H9 (cell line): ENCODE data around the gene DAAM1. TPM values are rescaled to one million over a fixed set of nuclear protein-coding genes. Genes with fewer than 3 reads are reported as not detected.

ENCODE experiments used
- DNase-seq: peaks from one replicate; pipeline ENCODE4 v3.0.0-alpha.2; 2017
- H2AFZ ChIP-seq: one replicate; pipeline ENCODE4 v1.6.1; 2013; ENCODE audit warnings: mild to moderate bottlenecking, low read length, control low read depth, moderate library complexity
- H2AK5ac ChIP-seq: 2 replicates; pipeline ENCODE4 v1.6.1; 2013; ENCODE audit warnings: low read length, control low read depth, mixed read lengths; ENCODE audit not compliant: insufficient read length
- H2BK120ac ChIP-seq: one replicate; pipeline ENCODE4 v1.6.1; 2013; ENCODE audit warnings: low read depth, mild to moderate bottlenecking, low read length, control low read depth, inconsistent platforms; ENCODE audit not compliant: poor library complexity, severe bottlenecking
- H2BK12ac ChIP-seq: 2 replicates; pipeline ENCODE4 v1.6.1; 2013; ENCODE audit warnings: low read length, control low read depth, mixed read lengths, low read depth; ENCODE audit not compliant: insufficient read length
- H2BK15ac ChIP-seq: 2 replicates; pipeline ENCODE4 v1.6.1; 2013; ENCODE audit warnings: low read depth, low read length, control low read depth
- H2BK20ac ChIP-seq: one replicate; pipeline ENCODE4 v1.6.1; 2013; ENCODE audit warnings: low read depth, mild to moderate bottlenecking, low read length, control low read depth, inconsistent platforms; ENCODE audit not compliant: poor library complexity, severe bottlenecking
- H2BK5ac ChIP-seq: 2 replicates; pipeline ENCODE4 v1.6.1; 2013; ENCODE audit warnings: low read length, control low read depth, mixed read lengths; ENCODE audit not compliant: insufficient read length
- H3K14ac ChIP-seq: 2 replicates; pipeline ENCODE4 v1.6.1; 2013; ENCODE audit warnings: low read length, control low read depth; ENCODE audit not compliant: insufficient read depth
- H3K18ac ChIP-seq: 2 replicates; pipeline ENCODE4 v1.6.1; 2013; ENCODE audit warnings: low read depth, mild to moderate bottlenecking, mixed read lengths, low read length, control low read depth; ENCODE audit not compliant: insufficient read length
- H3K23ac ChIP-seq: 2 replicates; pipeline ENCODE4 v1.6.1; 2013; ENCODE audit warnings: low read length, control low read depth, mixed read lengths, low read depth; ENCODE audit not compliant: insufficient read length
- H3K23me2 ChIP-seq: 2 replicates; pipeline ENCODE4 v1.6.1; 2013; ENCODE audit warnings: low read depth, mild to moderate bottlenecking, mixed read lengths, low read length, control low read depth; ENCODE audit not compliant: insufficient read length, poor library complexity, severe bottlenecking
- H3K27ac ChIP-seq: 2 replicates; pipeline ENCODE4 v1.5.1; 2013; ENCODE audit warnings: low read length, control low read depth, mixed read lengths, low read depth; ENCODE audit not compliant: insufficient read length
- H3K27me3 ChIP-seq: 2 replicates; pipeline ENCODE4 v1.6.1; 2013; ENCODE audit warnings: low read length, control low read depth, inconsistent platforms; ENCODE audit not compliant: insufficient read depth
- H3K4ac ChIP-seq: 2 replicates; pipeline ENCODE4 v1.6.1; 2013; ENCODE audit warnings: low read depth, mild to moderate bottlenecking, control low read depth, inconsistent platforms, low read length, moderate library complexity
- H3K4me1 ChIP-seq: 2 replicates; pipeline ENCODE4 v1.6.1; 2013; ENCODE audit warnings: low read length, control low read depth, inconsistent platforms; ENCODE audit not compliant: insufficient read depth
- H3K4me2 ChIP-seq: 2 replicates; pipeline ENCODE4 v1.6.1; 2013; ENCODE audit warnings: low read length, control low read depth, mixed read lengths; ENCODE audit not compliant: insufficient read length, insufficient read depth
- H3K56ac ChIP-seq: 2 replicates; pipeline ENCODE4 v1.6.1; 2013; ENCODE audit warnings: low read depth, mild to moderate bottlenecking, mixed read lengths, low read length, control low read depth; ENCODE audit not compliant: insufficient read length
- H3K79me1 ChIP-seq: 2 replicates; pipeline ENCODE4 v1.6.1; 2013; ENCODE audit warnings: low read depth, mild to moderate bottlenecking, moderate library complexity, low read length, control low read depth, inconsistent platforms; ENCODE audit not compliant: insufficient read depth, poor library complexity, severe bottlenecking
- H3K79me2 ChIP-seq: 2 replicates; pipeline ENCODE4 v1.6.1; 2013; ENCODE audit warnings: low read length, control low read depth, inconsistent platforms; ENCODE audit not compliant: insufficient read depth
- H3K9ac ChIP-seq: 2 replicates; pipeline ENCODE4 v1.6.1; 2013; ENCODE audit warnings: low read length, control low read depth, mixed read lengths; ENCODE audit not compliant: insufficient read length; ENCODE audit errors: extremely low read depth
- H3K9me3 ChIP-seq: one replicate; pipeline ENCODE4 v1.6.1; 2013; ENCODE audit warnings: low read depth, low read length, inconsistent platforms; ENCODE audit not compliant: control insufficient read depth
- H3T11ph ChIP-seq: one replicate; pipeline ENCODE4 v1.6.1; 2013; ENCODE audit warnings: mild to moderate bottlenecking, low read length, control low read depth, inconsistent platforms
- H4K20me1 ChIP-seq: one replicate; pipeline ENCODE4 v1.6.1; 2013; ENCODE audit not compliant: control insufficient read depth, insufficient read length, insufficient read depth
- H4K5ac ChIP-seq: 2 replicates; pipeline ENCODE4 v1.6.1; 2013; ENCODE audit warnings: low read depth, mild to moderate bottlenecking, mixed read lengths, low read length, control low read depth; ENCODE audit not compliant: insufficient read length
- H4K8ac ChIP-seq: replicated peaks from 2 replicates; pipeline ENCODE4 v1.6.1; 2013; ENCODE audit warnings: low read length, control low read depth, mixed read lengths, low read depth; ENCODE audit not compliant: insufficient read length
- H4K91ac ChIP-seq: 2 replicates; pipeline ENCODE4 v1.6.1; 2013; ENCODE audit warnings: low read depth, mild to moderate bottlenecking, moderate library complexity, mixed read lengths, low read length, control low read depth; ENCODE audit not compliant: insufficient read length
- H3K27ac Mint-ChIP-seq, 3 experiments: 2 replicates in 2 of 3; 3 replicates in 1 of 3; pipeline ENCODE4 v1.8.0; 2020 to 2021; ENCODE audit warnings: mixed read lengths in 3 of 3, mild to moderate bottlenecking in 1 of 3, moderate library complexity in 1 of 3
- H3K27me3 Mint-ChIP-seq: 2 replicates; pipeline ENCODE4 v1.8.0; 2021; ENCODE audit warnings: low read depth, mild to moderate bottlenecking, moderate library complexity, mixed read lengths
- H3K36me3 Mint-ChIP-seq, 3 experiments: 2 replicates in 2 of 3; 3 replicates in 1 of 3; pipeline ENCODE4 v1.8.0; 2020 to 2021; ENCODE audit warnings: low read depth in 3 of 3, mixed read lengths in 3 of 3; ENCODE audit not compliant: insufficient read depth in 1 of 3
- H3K4me1 Mint-ChIP-seq, 2 experiments: 2 replicates each; pipeline ENCODE4 v1.8.0; 2020; ENCODE audit warnings: mixed read lengths in 2 of 2
- H3K4me3 Mint-ChIP-seq, 2 experiments: 2 replicates in 1 of 2; 3 replicates in 1 of 2; pipeline ENCODE4 v1.8.0; 2020 to 2021; ENCODE audit warnings: mild to moderate bottlenecking in 2 of 2, mixed read lengths in 2 of 2, moderate library complexity in 1 of 2
- H3K9me3 Mint-ChIP-seq, 2 experiments: 2 replicates in 1 of 2; 3 replicates in 1 of 2; pipeline ENCODE4 v1.8.0; 2020; ENCODE audit warnings: mild to moderate bottlenecking in 2 of 2, mixed read lengths in 2 of 2, moderate library complexity in 1 of 2
- WGBS: extraction: QIAGEN DNeasy Blood & Tissue Kit; methylation state at CpG from one replicate; pipeline ENCODE4 v1.1.7; 2013; ENCODE audit warnings: missing lambda C conversion rate, low lambda C conversion rate, mixed read lengths; ENCODE audit not compliant: insufficient read length; ENCODE audit errors: extremely low coverage; 5-methylcytosine and 5-hydroxymethylcytosine counted together
- total RNA-seq: library from RNA; stranded (reverse); gene quantifications from 2 replicates; pipeline ENCODE4 v1.2.1, GENCODE V29; 2021
- TF ChIP-seq, protein P1 (sequence below): fragments of 200-600 bp; sonication (generic); conservative IDR thresholded peaks from 3 replicates; pipeline ENCODE4 v1.8.0; 2021; ENCODE audit warnings: antibody characterized with exemption, mild to moderate bottlenecking

Gene DAAM1
- total RNA-seq, 1 experiment from 2014 or later: 19.5 TPM

DNA sequence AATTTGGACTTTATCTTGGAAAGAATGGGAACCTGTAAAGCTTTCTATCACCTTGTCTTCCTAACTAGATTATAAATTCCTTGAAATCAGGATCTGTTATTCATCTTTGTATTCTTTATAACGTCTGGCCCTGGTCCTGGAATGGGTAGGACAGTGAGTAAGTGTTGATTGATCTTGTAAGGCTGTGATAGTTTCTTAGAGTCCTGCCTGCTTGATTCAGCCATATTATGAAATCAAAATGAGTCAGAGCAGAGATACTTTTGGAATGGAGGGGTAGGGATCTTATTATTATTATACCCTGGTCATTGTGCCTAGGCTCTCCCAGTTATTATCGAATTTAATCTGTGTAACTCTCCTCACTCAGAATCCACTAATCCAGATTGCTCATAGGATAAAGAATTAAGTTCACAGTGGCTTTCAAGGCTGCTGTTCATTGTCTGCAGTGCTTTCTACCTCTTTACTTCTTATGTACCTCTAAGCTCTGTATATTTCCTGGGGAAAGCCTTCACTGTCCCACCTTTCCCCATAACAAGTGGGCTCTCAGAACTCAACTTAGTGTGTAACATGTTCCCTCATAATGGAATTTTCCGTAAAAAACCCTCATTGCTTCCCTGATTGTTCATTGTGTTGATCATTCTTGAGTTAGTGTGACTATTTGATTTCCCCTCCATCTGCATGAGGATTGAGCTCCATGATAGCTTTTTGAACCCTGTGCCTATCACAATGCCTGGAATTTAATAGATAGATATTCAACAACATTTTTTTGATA lies 93.3 kb downstream of the DAAM1 start:
- H3K4me1 Mint-ChIP-seq: peaks cover 3 to 5% of the 10 kb centered on the region in 2 experiments; a peak in 3 of 4 replicates
- H3K36me3 Mint-ChIP-seq: peaks cover 15 to 28% (median 18%) of the 10 kb centered on the region in 3 experiments
- H3K27ac ChIP-seq: no peak overlapping the region
- no peak overlapping the region for H2BK5ac ChIP-seq
- H3K4ac ChIP-seq: no peak overlapping the region
- no CpG with 5 or more reads among the region's 3 CpGs for WGBS
- no peak overlapping the region for H2BK20ac ChIP-seq
- no peaks in the 10 kb centered on the region for H3K79me1 ChIP-seq
- no peak overlapping the region for H3K23ac ChIP-seq
- no peak overlapping the region for H3T11ph ChIP-seq
- no peak overlapping the region for H3K4me2 ChIP-seq
- H3K14ac ChIP-seq: no peak overlapping the region
- H3K56ac ChIP-seq: no peak overlapping the region
- peaks cover 8% of the 10 kb centered on the region for H3K9me3 ChIP-seq
- no peak overlapping the region for H2BK12ac ChIP-seq
- no peaks in the 10 kb centered on the region for H3K27me3 Mint-ChIP-seq
- H2AFZ ChIP-seq: no peak overlapping the region
- no peak for DNase-seq
- H4K5ac ChIP-seq: no peak overlapping the region
- peaks cover 17 to 19% of the 10 kb centered on the region in 2 experiments for H3K9me3 Mint-ChIP-seq
- no peak overlapping the region for H4K8ac ChIP-seq
- TF ChIP-seq, protein P1, sequence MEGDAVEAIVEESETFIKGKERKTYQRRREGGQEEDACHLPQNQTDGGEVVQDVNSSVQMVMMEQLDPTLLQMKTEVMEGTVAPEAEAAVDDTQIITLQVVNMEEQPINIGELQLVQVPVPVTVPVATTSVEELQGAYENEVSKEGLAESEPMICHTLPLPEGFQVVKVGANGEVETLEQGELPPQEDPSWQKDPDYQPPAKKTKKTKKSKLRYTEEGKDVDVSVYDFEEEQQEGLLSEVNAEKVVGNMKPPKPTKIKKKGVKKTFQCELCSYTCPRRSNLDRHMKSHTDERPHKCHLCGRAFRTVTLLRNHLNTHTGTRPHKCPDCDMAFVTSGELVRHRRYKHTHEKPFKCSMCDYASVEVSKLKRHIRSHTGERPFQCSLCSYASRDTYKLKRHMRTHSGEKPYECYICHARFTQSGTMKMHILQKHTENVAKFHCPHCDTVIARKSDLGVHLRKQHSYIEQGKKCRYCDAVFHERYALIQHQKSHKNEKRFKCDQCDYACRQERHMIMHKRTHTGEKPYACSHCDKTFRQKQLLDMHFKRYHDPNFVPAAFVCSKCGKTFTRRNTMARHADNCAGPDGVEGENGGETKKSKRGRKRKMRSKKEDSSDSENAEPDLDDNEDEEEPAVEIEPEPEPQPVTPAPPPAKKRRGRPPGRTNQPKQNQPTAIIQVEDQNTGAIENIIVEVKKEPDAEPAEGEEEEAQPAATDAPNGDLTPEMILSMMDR: no peak
- no peak overlapping the region for H2BK15ac ChIP-seq
- H3K18ac ChIP-seq: no peak overlapping the region
- H4K20me1 ChIP-seq: no peaks in the 10 kb centered on the region
- no peak overlapping the region for H2BK120ac ChIP-seq
- H3K4me1 ChIP-seq: no peaks in the 10 kb centered on the region
- H3K79me2 ChIP-seq: no peaks in the 10 kb centered on the region
- no peak overlapping the region for H4K91ac ChIP-seq
- H3K23me2 ChIP-seq: no peaks in the 10 kb centered on the region
- no peak overlapping the region for H3K27ac Mint-ChIP-seq
- no peak overlapping the region for H3K9ac ChIP-seq
- no peak overlapping the region for H2AK5ac ChIP-seq
- H3K4me3 Mint-ChIP-seq: no peak overlapping the region
- no peaks in the 10 kb centered on the region for H3K27me3 ChIP-seq
